Measurements from ENCODE around the gene TACC2.

Gene TACC2

DNA sequence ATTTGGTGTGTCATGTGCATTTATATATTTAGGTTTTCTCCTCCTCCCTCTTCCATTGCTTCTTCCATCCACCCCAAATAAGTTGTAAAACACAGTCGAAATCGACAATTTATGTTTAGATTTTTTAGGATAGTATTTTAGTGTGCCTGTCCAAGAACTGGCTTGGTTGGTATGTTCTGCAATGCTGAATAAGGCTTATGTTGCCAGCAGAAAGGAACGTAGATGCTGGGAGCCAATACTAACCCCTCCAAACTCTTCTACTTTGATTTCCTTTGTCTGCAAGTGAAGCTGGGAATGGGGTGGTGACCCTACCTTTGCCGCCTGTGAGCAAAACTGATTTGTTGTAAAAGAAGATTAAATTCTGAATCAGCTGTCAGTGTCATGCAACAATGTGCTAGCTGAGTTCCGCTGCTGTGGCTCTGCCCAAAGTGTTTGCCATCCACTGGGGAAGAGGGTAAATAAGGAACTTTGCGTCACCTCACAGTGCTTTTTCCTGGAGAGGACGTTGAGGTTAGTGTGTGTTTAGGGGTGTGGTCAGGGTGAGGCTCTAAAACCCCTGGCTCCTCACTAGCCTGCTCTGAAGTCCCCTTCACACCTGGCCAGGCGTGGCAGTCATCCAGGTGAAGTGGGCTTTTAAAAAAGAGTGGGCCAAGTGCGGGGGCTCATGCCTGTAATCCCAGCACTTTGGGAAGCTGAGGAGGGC is 44.4 kb downstream of the TACC2 start:
- no peak for DNase-seq

DNA sequence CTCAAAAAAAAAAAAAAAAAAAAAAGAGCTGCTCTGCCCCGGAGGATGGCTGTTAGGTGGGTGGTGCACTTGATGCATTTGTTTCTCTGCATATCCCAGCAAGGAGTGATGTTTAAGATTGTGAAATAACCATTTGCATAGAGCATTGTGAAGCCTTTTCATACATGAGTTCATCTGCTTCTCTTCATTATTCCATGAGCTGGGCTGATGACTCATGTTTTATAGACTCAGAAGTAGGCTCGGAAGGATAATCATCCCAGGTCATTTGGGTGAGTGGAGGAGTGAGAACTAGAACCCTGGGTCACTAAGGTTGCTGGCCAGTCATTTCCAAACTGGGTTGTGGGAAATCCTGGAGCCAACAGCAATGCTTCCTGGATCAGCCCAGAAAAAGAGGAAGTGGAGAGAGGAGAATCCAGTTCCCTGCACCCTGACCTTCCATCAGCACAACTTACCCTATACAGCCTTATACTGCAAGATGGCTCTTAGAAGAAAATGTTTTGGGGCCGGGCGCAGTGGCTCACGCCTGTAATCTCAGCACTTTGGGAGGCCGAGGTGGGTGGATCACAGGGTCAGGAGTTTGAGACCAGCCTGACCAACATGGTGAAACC is 45.3 kb downstream of the TACC2 start:
- no peak for DNase-seq

DNA sequence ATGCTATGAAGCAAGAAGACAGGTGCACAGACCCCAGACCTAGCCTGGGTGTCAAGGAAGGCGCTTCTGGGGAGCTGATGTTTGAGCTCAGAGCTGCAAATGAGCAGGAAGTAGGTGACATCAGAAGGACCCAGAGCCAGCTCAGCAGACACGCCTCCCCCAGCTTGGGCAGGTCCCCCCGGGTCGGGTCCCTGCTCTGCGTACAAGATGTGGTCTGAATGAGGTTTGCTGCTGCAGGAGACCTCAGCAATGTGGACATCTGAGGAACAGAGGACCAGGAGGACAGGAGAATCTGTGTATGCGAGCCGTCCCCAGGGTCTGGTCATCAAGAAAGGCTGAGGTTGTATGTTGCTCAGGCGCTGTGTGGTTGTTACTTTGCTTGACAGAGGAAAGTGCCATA is 51.8 kb downstream of the TACC2 start:
- no peak for DNase-seq

DNA sequence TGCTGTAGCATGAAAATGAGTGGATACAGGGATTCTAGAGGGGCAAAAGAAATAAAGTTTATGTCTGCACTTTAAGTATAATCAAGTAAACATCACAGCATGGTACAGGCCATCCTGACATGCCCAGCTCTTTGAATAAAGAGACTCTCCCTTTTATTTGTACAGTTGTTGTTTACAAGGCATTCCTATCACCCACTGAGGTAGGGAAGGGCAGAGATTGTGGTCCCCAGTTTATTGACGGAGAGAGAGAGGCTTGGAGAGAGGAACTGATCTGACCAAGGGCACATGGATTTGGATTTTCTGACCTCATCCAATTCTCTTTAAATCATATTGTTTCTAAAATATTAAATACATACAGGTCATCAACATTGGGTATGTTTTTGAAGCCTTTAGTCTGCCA is 53.9 kb downstream of the TACC2 start:
- no peak for DNase-seq

DNA sequence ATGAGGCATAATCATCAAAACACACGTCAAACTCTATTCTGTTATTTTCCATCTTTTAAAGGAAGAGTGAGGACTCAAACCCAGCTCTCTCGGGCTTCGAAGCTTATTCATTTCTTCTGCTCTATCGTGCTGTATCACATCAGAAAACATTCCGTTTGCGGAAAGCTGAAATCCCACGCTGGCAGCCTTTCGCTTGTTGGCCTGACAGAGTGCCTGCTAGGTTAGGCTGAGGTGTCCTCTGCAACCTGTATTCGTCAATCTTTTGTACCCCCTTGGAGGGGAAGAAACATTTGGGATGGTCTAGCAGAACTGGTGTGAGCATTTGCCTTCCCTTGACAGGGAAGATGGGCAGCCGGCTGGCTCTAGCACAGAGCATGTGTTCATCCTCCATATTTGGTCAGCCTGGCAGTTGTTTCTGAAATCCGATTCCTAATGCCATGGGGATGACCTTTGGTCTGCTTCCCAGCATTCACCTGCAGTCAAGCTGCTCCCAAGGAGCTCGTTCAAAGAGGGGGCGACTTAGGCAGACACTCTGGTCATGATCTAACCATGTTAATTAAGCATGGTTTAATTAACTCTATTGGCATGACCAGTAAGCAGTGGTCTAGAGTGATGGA is 55.2 kb downstream of the TACC2 start:
- no peak for DNase-seq

DNA sequence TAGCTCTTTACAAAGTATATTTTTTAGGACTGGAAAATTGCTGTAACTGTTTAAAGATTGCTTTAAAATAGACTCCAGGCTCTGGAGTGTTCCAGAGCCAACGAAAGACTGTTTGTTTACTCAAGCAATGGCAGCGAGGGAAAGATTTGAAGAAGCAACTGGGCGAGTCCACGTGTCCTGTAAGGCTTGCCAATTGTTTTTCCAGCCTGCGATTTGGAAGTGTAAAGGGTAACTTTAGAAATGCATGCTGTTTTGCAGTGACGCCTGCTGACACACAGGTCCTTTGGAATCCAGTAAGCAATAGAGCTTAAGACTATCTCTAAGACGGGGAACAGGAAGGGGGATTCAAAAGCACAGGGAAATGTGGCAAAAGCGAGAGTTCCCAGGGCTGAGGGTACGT is 55.8 kb downstream of the TACC2 start:
- DNase-seq: no peak

DNA sequence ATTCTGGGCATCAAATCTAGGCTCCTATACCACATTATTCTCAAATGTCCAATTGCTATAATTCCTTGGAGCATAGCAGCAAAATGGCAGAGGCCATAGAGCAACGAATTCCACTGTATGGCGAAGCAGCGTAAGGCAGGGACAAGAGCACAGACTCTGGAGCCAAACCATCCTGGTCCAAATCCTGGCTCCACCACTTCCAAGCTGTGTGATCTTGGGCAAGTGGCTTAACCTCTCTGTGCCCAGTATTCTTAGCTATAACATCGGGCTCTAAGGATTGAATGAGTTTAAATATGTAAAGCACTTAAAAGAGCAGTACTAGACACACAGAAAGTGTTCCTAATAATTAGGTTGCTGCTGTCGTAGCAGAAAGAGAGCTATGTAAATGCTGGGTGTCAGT is 56.2 kb downstream of the TACC2 start:
- no peak for DNase-seq

DNA sequence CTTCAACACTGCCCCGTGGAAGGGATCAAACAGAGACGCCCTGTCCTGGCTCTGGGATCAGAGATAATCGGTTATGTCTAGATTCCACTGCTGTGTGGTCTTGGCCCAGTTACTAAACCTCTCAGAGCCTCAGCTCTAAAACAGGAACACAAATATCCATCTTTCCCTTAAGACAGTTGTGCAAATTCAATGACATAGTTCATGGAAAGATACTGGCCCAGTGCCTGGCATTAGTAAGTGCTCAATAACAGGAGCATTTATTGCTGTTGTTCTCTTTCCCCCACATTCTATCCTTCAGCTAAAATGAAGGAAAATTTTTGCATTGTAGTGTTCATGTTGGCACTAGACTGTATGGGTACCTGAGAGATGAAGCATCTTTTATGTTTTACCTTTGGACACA is 58.6 kb downstream of the TACC2 start:
- DNase-seq: no peak

DNA sequence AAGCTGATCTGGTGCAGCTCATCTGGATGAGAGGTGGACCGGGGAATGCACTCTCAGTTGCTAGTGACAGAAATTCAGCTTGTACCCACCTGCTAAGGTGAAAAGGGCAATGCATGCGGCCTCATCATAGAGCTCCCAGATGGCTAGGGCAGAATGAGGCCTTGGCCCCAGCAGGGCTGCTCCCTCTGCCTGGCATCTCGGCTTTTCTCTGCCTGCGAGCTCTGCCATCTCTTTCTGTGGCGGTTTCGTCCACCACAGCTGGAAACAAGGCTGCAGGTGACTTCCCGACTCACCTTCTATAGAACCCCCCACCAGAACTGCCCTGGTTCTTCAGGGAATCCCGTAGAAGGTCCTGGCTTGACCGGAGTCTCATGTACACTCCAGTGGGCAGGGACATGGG is 60.1 kb downstream of the TACC2 start:
- DNase-seq: no peak

DNA sequence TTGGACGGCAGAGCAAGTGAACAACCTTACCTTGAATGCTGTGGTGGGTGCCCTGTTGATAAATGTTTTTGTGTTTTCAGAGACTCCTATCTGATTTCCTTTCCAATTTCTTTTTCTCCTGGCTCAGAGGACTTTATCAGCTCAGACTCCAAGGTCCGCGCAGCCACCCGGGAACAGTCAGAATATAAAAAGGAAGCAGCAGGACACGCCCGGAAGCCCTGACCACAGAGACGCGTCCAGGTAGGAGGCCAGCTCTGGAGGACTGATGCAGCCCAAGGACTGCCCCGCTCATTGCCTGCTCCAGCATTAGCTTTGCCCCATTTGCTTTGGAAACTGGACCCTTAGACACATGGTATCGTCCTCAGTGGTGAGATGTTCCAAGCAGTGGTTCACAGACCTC is 61.3 kb downstream of the TACC2 start:
- no peak for DNase-seq

DNA sequence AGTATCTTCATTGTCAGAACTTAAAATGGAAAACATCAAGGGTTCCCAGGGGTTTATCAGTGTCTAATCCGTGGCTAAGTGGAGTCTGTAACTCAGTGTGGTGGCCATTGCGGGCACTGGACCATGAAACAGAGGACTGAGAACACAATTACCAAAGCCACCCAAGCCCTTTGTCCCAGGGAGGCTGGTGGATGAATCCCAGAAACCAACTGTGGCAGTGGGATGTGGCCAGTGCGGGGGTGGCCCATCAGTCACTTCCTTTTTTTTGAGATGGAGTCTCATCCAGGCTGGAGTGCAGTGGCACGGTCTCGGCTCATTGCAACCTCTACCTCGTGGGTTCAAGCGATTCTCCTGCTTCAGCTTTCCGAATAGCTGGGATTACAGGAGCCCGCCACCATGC is 61.8 kb downstream of the TACC2 start:
- no peak for DNase-seq

DNA sequence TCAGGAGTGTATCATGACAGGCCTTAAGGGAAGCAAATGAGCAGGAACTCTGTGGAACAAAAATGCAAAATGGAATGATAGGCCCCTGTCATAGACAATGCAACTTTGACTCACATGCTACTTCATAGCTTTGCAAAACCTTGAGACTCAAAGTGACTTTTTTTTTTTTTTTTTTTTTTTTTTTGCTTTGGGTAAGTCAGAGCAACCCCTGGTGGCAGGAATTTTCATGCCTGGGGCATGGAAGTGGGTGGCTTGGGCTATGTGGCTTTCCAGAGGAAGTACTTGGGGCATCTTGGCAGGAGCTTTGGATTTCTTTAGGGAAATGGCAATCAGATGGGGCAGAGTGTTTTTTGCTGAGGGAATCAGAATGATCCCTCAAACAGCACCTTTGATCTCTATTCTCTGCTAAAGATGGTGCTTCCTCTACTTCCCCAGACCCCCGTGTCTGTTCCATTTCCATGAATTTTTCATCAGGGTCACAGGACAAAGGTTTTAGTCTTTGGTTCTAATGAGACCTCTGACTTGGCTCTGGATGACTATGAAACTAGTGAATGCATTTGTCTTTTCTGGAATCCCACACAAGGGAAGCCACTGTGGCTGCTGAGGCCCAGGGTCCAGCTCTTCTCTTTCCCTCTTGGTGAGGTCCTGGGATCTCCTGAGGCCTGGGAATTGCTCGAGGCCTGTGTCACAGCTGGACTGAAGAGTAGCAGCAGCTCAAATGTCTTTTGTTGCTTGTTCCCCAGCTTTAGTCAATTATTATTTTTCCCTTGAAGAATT is 62.8 kb downstream of the TACC2 start:
- DNase-seq: peak; percentile 33

DNA sequence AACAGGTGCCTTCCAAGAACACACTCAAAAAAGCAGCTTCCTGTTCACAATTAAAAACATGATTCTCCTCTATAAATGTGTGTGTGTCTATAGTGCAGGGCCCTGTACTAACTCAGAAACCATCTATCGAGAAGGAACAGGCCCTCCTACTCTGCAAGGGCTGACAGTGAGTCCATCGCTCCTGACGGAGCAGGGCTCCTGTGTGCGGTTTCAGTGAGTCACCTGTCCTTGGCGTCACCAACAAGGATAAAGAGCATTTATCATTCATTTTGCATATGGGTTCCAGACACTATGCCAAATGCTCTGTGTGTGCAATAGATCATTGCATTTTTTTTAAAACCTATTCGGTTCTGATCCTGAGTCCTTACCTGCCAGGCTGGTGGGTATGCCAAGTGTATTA is 63.7 kb downstream of the TACC2 start:
- no peak for DNase-seq

DNA sequence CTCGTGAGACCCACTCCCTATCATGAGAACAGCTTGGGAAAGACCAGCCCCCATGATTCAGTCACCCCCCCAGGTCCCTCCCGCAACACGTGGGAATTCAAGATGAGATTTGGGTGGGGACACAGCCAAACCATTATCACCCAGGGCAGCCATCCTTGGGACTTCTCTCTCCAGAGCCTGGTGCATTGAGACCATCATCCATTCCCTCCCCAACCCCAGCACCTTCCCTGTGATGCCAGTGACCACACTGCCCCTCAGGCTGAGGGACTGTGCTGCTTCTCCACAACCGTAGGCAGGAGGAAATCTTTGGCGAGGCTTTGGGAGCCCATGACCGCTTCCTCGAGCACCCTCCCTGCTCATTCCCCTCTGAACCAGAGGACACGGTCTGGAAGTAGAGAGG is 64.4 kb downstream of the TACC2 start:
- no peak for DNase-seq

DNA sequence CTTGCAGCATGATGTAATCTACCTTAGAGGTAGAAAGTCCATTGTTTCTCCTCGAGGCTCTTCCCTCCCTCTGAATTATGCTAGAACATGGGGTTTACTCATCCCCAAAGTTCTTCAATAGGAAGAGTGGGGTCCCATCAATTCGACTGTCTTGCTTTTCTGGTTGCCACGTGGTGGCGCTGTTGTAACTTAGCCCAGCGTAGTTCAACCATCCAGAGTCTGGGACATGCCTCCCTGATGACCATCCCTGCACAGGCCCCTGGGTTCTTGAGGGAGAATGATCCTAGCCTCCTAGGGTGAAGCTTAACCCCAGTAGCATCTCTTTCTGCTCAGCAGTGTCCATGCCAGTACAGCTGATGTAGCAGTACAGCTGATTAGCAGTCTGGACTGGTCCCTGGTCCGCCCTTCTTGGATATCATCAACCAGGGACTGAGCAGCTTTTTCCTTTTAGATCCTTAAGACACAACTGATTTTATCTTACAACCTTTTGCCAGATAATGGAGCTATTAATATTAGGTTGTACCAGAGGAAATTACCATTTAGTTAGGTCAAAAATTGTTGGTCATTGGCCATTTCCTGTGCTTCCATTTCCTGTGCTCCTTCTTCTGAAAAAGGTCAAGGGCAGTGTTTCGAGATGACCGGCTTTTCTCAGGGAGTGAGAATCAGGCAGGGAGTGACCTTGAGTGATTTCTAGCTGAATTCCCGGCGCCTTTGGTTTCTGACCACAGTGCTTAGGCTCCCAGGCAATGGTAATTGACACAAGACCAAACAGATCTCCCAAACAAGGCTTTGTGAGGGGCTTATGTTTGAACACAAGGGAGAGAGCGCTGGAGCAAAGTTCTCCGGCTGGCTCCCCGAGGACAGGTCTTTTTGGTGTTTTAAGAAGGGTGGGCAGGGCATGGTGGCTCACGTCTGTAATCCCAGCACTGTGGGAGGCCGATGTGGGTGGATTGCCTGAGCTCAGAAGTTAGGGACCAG is 65.4 kb downstream of the TACC2 start:
- DNase-seq: no peak

DNA sequence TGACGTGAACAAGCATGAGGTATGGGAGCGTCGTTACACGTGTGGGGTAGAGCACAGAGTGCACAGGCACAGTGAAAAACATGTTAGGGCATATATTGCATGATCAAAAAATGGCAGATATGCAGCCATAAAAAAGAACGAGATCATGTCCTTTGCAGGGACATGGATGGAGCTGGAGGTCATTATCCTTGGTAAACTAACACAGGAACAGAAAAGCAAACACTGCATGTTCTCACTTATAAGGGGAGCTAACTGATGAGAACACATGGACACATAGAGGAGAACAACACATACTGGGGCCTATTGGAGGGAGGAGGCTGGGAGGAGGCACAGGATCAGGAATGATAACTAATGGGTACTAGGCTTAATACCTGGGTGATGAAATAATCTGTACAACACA is 66.3 kb downstream of the TACC2 start:
- DNase-seq: no peak

DNA sequence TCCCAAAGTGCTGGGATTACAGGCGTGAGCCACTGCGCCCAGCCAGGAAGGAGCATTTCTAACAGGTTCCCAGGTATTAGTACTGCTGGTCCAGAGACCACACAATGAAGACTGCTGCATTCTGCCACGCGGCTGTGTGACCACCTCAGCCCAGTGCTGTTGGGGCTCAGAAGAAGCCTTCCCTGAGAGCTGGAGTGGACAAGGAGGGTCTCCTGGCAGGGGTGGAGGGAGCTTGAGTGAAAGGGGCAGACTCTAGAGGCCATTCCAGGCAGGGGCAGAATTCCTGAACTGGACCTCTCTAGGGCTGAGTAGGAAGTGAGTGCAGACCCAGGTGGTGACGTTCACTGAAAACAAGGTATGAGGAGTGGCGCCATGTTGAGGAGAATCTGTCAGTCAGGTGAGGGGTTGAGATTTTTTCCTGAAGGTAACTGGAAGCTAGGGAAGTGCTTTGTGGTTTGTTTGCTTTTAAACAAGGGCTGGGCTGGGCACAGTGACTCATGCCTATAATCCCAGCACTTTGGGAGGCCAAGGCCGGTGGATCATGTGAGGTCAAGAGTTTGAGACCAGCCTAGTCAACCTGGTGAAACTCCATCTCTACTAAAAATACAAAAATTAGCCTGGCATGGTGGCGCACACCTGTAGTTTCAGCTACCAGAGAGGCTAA is 67.6 kb downstream of the TACC2 start:
- no peak for DNase-seq

DNA sequence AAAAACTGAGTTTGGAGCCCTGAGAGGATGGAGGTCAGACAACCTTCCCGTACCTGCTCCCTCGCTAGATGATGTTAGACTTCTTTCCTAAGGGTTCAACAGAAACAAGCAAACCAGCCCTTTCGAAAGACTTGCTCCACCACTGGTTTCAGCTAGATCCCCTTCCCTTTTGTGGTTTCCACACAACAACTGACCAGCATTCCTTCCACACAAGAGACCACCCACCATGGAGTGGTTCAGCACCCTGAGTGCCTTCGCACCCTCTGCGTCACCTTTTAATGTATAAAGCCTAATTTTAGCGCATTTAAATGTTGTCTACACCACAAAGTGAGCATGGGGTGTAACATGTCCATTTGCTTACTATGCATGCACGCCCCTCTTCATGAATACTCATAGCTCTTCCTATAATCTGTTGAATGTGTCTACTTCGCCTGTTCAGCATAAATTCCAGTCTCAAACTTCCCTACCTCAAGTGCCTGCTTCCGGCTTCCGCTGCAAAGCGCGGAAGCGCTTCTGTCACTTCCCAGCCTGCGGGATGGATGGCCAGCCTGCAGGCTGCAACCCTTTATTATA is 69.0 kb downstream of the TACC2 start:
- no peak for DNase-seq

DNA sequence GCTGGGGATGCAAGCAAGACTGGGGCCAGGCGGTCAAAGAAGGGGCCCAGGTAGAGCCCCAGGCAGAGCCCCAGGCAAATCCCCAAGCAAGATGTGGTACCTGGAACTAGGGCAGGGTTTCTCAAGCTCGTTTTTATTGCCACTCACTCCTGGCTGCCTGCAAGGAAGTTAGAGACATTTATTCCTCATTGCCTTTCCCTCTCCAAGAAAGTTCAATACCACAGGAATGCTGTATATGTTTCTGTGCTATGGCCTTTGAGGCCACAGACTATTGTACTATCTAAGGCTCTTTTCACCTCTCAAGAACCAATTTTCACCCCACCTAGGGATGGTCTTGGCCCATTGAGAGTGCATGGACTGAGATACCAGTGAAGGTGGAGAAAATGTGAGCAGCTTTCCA is 71.3 kb downstream of the TACC2 start:
- no peak for DNase-seq

DNA sequence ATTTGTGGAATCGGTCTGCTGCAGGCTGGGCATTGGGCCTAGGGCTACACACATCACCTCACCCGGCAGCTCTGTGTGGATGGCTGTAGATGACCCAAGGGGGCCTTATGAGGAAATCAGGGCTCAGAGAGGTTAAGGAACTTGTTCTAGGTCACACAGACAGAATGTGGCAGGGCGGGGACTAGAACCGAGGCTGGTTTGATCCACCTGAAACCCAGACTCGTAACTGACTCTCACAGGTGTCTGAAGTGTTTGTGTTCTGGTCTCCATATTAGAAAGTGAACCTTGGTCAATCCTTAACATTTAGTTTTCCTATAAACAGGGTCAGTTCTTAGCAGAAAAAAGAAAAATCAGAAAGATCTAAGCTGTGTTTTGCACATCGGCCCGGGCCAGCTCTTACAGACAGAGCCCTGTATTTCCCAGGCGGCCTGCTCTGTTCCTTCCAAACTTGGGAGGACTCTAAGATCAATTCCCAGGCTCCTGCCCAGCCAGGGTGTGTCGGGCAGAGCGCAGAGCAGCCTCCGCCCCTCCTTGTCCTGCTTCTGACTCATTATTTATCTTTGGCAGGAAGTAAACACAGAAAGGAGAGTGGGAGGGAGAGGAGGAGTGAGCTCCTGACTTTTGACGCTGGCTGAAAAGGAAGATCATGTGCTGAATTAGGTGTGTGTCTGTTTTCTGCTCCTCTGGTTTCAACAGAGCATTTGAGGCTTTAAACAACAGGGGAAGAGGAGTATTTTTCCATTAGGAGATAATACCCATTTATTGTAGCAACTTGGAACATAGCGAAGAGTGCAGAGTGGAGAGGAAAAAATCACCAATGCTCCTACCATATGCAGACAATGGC is 74.1 kb downstream of the TACC2 start:
- DNase-seq: peak; percentile 76
